ENCODE results near the gene ANKS1B.

ANKS1B gene

DNA sequence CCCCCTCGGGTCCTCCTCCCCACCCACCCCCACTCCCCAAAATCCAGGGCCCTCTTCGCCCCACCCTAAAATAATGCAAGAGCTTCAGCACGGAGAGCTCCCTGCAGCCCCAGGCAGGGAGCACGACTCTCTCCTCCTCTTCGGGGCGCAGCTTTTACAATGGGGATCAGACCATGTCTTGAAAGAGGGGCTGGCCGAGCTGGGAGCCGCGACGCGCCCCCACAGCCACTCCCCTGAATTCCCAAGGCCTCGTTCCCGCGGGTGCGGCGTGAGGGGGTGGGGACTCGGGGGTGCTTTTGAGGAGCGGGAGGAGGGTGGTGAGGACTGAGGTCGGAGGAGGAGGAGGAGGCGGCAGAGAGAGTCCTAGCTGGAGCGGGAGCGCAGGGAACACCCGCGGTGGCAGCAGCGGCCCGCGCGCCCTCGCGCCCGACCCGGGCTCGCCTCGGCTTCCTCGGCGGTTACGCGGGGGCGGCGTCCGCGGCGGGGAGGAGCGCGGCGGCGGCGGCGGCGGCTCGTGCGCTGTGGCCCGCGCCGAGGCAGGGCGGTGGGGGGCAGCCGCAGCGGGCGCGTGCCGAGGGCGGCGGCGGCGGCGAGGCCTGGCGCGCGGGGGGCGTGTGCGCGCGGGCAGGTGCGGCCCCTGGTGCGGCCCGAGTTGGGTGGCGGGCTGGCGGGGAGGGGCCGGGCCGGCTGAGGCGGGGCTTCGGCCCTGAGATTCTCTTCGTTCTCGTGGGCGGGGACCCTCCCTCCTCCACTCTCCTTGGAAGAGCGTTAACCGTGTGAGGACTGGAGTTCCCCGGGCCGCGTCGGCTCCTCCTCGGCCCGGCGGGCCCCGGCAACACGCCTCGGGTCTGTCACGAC, at the start of gene ANKS1B:
ANKS1B (minus strand) TSS at position 666 of the 858 bp plus-strand sequence. CDS start 699 bp downstream, outside the sequence.
- peak; percentile 92 for ATAC-seq
- TF ChIP-seq ISL1 (CRISPR knock-in tag; IDR thresholded peaks at IDR 0.05), result no peak
- TF ChIP-seq, protein P1, sequence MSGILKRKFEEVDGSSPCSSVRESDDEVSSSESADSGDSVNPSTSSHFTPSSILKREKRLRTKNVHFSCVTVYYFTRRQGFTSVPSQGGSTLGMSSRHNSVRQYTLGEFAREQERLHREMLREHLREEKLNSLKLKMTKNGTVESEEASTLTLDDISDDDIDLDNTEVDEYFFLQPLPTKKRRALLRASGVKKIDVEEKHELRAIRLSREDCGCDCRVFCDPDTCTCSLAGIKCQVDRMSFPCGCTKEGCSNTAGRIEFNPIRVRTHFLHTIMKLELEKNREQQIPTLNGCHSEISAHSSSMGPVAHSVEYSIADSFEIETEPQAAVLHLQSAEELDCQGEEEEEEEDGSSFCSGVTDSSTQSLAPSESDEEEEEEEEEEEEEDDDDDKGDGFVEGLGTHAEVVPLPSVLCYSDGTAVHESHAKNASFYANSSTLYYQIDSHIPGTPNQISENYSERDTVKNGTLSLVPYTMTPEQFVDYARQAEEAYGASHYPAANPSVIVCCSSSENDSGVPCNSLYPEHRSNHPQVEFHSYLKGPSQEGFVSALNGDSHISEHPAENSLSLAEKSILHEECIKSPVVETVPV (CRISPR knock-in tag; IDR thresholded peaks at IDR 0.05), result no peak
- TF ChIP-seq ARNTL (CRISPR knock-in tag; IDR thresholded peaks at IDR 0.05; ENCODE audit: borderline replicate concordance, low read depth), result no peak
- TF ChIP-seq CSDC2 (CRISPR knock-in tag; IDR thresholded peaks at IDR 0.05), result no peak
- no peak for TF ChIP-seq ESRRG (CRISPR knock-in tag; IDR thresholded peaks at IDR 0.05)
- no peak for TF ChIP-seq GLIS3 (CRISPR knock-in tag; IDR thresholded peaks at IDR 0.05)

DNA sequence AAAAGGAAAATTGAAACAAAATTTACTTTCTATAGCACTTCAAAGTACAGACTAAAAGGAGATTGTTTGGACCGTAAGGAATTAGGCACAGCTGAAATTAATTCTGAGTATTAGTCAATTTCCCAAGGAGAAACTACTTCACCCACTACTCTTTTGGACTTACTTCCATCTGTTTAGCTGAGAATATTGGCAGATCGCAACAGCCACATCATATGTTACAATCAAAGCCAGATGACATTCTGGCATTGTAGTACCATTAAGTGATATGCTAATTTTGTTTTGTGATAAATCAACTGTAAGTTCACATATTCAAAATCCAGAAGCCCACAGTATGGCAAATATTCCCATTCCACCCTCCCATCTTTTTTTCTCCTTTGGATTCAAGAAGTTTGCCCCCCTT, 47.1 kb upstream of the ANKS1B start:
- peak; percentile 32; the same call in 1 of the 3 replicates for ATAC-seq
- TF ChIP-seq, protein P2, sequence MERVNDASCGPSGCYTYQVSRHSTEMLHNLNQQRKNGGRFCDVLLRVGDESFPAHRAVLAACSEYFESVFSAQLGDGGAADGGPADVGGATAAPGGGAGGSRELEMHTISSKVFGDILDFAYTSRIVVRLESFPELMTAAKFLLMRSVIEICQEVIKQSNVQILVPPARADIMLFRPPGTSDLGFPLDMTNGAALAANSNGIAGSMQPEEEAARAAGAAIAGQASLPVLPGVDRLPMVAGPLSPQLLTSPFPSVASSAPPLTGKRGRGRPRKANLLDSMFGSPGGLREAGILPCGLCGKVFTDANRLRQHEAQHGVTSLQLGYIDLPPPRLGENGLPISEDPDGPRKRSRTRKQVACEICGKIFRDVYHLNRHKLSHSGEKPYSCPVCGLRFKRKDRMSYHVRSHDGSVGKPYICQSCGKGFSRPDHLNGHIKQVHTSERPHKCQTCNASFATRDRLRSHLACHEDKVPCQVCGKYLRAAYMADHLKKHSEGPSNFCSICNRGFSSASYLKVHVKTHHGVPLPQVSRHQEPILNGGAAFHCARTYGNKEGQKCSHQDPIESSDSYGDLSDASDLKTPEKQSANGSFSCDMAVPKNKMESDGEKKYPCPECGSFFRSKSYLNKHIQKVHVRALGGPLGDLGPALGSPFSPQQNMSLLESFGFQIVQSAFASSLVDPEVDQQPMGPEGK (CRISPR knock-in tag; IDR thresholded peaks at IDR 0.05; ENCODE audit: borderline replicate concordance), result no peak
- no peak for TF ChIP-seq ESRRG (CRISPR knock-in tag; IDR thresholded peaks at IDR 0.05)
- no peak for TF ChIP-seq CSDC2 (CRISPR knock-in tag; IDR thresholded peaks at IDR 0.05)
- TF ChIP-seq RARB (CRISPR knock-in tag; IDR thresholded peaks at IDR 0.05), result no peak
- TF ChIP-seq OSR1 (CRISPR knock-in tag; IDR thresholded peaks at IDR 0.05), result no peak
- TF ChIP-seq, protein P3, sequence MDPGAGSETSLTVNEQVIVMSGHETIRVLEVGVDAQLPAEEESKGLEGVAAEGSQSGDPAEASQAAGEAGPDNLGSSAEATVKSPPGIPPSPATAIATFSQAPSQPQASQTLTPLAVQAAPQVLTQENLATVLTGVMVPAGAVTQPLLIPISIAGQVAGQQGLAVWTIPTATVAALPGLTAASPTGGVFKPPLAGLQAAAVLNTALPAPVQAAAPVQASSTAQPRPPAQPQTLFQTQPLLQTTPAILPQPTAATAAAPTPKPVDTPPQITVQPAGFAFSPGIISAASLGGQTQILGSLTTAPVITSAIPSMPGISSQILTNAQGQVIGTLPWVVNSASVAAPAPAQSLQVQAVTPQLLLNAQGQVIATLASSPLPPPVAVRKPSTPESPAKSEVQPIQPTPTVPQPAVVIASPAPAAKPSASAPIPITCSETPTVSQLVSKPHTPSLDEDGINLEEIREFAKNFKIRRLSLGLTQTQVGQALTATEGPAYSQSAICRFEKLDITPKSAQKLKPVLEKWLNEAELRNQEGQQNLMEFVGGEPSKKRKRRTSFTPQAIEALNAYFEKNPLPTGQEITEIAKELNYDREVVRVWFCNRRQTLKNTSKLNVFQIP (CRISPR knock-in tag; IDR thresholded peaks at IDR 0.05; ENCODE audit: borderline replicate concordance, low read depth), result no peak
- TF ChIP-seq ISL1 (CRISPR knock-in tag; IDR thresholded peaks at IDR 0.05), result no peak
- TF ChIP-seq, protein P4, sequence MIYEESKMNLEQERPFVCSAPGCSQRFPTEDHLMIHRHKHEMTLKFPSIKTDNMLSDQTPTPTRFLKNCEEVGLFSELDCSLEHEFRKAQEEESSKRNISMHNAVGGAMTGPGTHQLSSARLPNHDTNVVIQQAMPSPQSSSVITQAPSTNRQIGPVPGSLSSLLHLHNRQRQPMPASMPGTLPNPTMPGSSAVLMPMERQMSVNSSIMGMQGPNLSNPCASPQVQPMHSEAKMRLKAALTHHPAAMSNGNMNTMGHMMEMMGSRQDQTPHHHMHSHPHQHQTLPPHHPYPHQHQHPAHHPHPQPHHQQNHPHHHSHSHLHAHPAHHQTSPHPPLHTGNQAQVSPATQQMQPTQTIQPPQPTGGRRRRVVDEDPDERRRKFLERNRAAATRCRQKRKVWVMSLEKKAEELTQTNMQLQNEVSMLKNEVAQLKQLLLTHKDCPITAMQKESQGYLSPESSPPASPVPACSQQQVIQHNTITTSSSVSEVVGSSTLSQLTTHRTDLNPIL (CRISPR knock-in tag; IDR thresholded peaks at IDR 0.05; ENCODE audit: low read depth), result no peak
- TF ChIP-seq ZFP30 (CRISPR knock-in tag; IDR thresholded peaks at IDR 0.05), result no peak
- TF ChIP-seq, protein P1 (CRISPR knock-in tag; IDR thresholded peaks at IDR 0.05), result no peak
- TF ChIP-seq GLIS3 (CRISPR knock-in tag; IDR thresholded peaks at IDR 0.05), result no peak
- no peak for TF ChIP-seq ARNTL (CRISPR knock-in tag; IDR thresholded peaks at IDR 0.05; ENCODE audit: borderline replicate concordance, low read depth)
- no peak for TF ChIP-seq ZFP3 (CRISPR knock-in tag; IDR thresholded peaks at IDR 0.05)
- no peak; the same call in 1 of the 2 replicates for TF ChIP-seq TCF4 (CRISPR knock-in tag; IDR thresholded peaks at IDR 0.05; ENCODE audit: borderline replicate concordance)

DNA sequence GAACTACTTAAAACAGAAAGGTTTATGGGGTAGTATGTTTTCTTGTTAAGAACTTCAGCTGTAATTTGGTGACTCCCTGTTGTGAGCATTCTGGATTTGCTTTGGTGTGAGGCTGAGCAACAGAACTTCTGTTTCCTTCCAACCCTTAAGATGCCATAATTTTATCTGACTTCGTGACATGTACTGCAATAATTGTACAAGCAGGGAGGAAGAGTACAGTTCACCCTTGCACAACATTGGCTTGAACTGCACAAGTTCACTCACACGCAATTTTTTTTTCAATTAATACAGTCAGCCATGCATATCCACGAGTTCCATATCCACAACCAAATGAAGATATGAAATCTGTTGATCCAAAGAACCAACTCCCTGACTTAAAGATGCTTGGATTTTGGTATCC, 42.9 kb upstream of the ANKS1B start:
- ATAC-seq, result no peak
- TF ChIP-seq, protein P3 (CRISPR knock-in tag; IDR thresholded peaks at IDR 0.05; ENCODE audit: borderline replicate concordance, low read depth), result no peak
- no peak for TF ChIP-seq ZC3H10 (CRISPR knock-in tag; IDR thresholded peaks at IDR 0.05)
- TF ChIP-seq PPARA (CRISPR knock-in tag; IDR thresholded peaks at IDR 0.05; ENCODE audit: borderline replicate concordance), result no peak
